Epithelial cell of proximal tubule (primary cell): Measurements from ENCODE around the gene NOL7. TPM values are rescaled to one million over a fixed set of nuclear protein-coding genes. Genes with fewer than 3 reads are reported as not detected.

Experiments
- DNase-seq: peaks from one replicate; pipeline ENCODE4 v3.0.0-alpha.2; 2011; ENCODE audit warnings: low read depth
- H3K4me3 ChIP-seq: 2 replicates; pipeline ENCODE4 v1.5.1; 2011; ENCODE audit warnings: low read depth, mild to moderate bottlenecking, low read length
- CTCF ChIP-seq: conservative IDR thresholded peaks from 2 replicates; pipeline ENCODE4 v1.5.1; 2012; ENCODE audit warnings: low read depth, mild to moderate bottlenecking, low read length
- total RNA-seq: library from RNA; depleted of rRNA; stranded (reverse); fragments of >200 nt; gene quantifications from 2 replicates; pipeline ENCODE4 v1.2.3, GENCODE V29; 2015

The NOL7 gene
- total RNA-seq, 1 donor from 2014 or later: 186 TPM

GRCh38 chr6:13668291-13668928 is 53.3 kb downstream of the NOL7 start:
- H3K4me3 ChIP-seq: no peak overlapping the region
- DNase-seq: no peak
- TF ChIP-seq CTCF: no peak

GRCh38 chr6:13669476-13669875 is 54.3 kb downstream of the NOL7 start:
- no peak overlapping the region for H3K4me3 ChIP-seq
- TF ChIP-seq CTCF: no peak
- DNase-seq: no peak

Other genes with a start within 250 kb of the NOL7 start
- gene GFOD1, start 127.7 kb upstream of the NOL7 start, total RNA-seq: 2.2 and 2.5 TPM in 2 replicates
- gene SIRT5, start 40.7 kb upstream of the NOL7 start, total RNA-seq: 4.6 and 12.5 TPM in 2 replicates
- 13.5 and 21.7 TPM in 2 replicates for gene RANBP9, start 96.5 kb downstream of the NOL7 start, total RNA-seq
- gene MCUR1, start 199.2 kb downstream of the NOL7 start, total RNA-seq: 16.3 and 23.4 TPM in 2 replicates